MG63 (cell line): Measurements from ENCODE around the gene MEIOSIN. TPM values are rescaled to one million over a fixed set of nuclear protein-coding genes. Genes with fewer than 3 reads are reported as not detected.

Experiments used
- DNase-seq: peaks from one replicate; pipeline ENCODE4 v3.0.0-alpha.2; 2020
- H3K27me3 ChIP-seq: fragments of 250-450 bp; sonication (Bioruptor Pico); 2 replicates; pipeline ENCODE4 v1.5.1; 2020; ENCODE audit warnings: mild to moderate bottlenecking, moderate library complexity
- H3K36me3 ChIP-seq: fragments of 250-450 bp; sonication (Bioruptor Pico); 2 replicates; pipeline ENCODE4 v1.5.1; 2020; ENCODE audit warnings: mild to moderate bottlenecking, moderate library complexity
- H3K4me3 ChIP-seq: fragments of 250-450 bp; sonication (Bioruptor Pico); 2 replicates; pipeline ENCODE4 v1.5.1; 2020; ENCODE audit warnings: mild to moderate bottlenecking, moderate library complexity
- H3K9me3 ChIP-seq: fragments of 250-450 bp; sonication (Bioruptor Pico); 2 replicates; pipeline ENCODE4 v1.5.1; 2020; ENCODE audit warnings: mild to moderate bottlenecking, moderate library complexity
- total RNA-seq: library from RNA; depleted of rRNA; stranded (reverse); fragments of >200 nt; shearing (Covaris generic); gene quantifications from 2 replicates; pipeline ENCODE4 v1.2.3, GENCODE V29; 2014; ENCODE audit warnings: low replicate concordance

Gene MEIOSIN
- total RNA-seq, 1 experiment from 2014 or later, result 0.99 TPM

GRCh38 chr19:45768984-45769782, 35.9 kb downstream of the MEIOSIN start, which contains the start of gene SIX5:
TSS of gene SIX5 (minus strand) at chr19:45769252. CDS start at chr19:45768844, 408 bp downstream.
- Histone ChIP-seq H3K27me3 (no peaks in the 10 kb centered on the region), H3K4me3 (peak within 1 kb of the TSS; percentile 78), H3K9me3 (no peaks in the 10 kb centered on the region), H3K36me3 (peaks cover 50% of the 10 kb centered on the region)
- peak; percentile 98 for DNase-seq

- peak overlapping the region; percentile 78 for H3K4me3 ChIP-seq
- DNase-seq, result peak; percentile 52
- H3K36me3 ChIP-seq, result peaks cover 56% of the 10 kb centered on the region
- no peaks in the 10 kb centered on the region for H3K9me3 ChIP-seq
- no peaks in the 10 kb centered on the region for H3K27me3 ChIP-seq
Measured at GRCh38 chr19:45769821-45770191, 36.6 kb downstream of the MEIOSIN start.

- peak overlapping the region; percentile 78 for H3K4me3 ChIP-seq
- no peaks in the 10 kb centered on the region for H3K9me3 ChIP-seq
- DNase-seq, result peak; percentile 89
- no peaks in the 10 kb centered on the region for H3K27me3 ChIP-seq
- H3K36me3 ChIP-seq, result peaks cover 57% of the 10 kb centered on the region
Measured at GRCh38 chr19:45770192-45771101, 37.2 kb downstream of the MEIOSIN start.

GRCh38 chr19:45771311-45771933, 38.2 kb downstream of the MEIOSIN start:
- Histone ChIP-seq H3K9me3 (no peaks in the 10 kb centered on the region), H3K27me3 (no peaks in the 10 kb centered on the region), H3K4me3 (no peak overlapping the region), H3K36me3 (peaks cover 51% of the 10 kb centered on the region)
- DNase-seq, result no peak

GRCh38 chr19:45772130-45772840, 39.0 kb downstream of the MEIOSIN start:
- Histone ChIP-seq H3K4me3 (no peak overlapping the region), H3K9me3 (no peaks in the 10 kb centered on the region), H3K27me3 (no peaks in the 10 kb centered on the region), H3K36me3 (peaks cover 56% of the 10 kb centered on the region)
- DNase-seq, result no peak

- no peak for DNase-seq
- Histone ChIP-seq H3K27me3 (no peaks in the 10 kb centered on the region), H3K36me3 (peaks cover 63% of the 10 kb centered on the region), H3K9me3 (no peaks in the 10 kb centered on the region), H3K4me3 (no peak overlapping the region)
Measured at GRCh38 chr19:45772912-45773311, 39.7 kb downstream of the MEIOSIN start.

- no peaks in the 10 kb centered on the region for H3K9me3 ChIP-seq
- H3K36me3 ChIP-seq, result peaks cover 67% of the 10 kb centered on the region
- H3K4me3 ChIP-seq, result no peak overlapping the region
- no peaks in the 10 kb centered on the region for H3K27me3 ChIP-seq
- DNase-seq, result no peak
Measured at GRCh38 chr19:45773384-45773783, 40.1 kb downstream of the MEIOSIN start.

- no peak for DNase-seq
- H3K27me3 ChIP-seq, result no peaks in the 10 kb centered on the region
- H3K4me3 ChIP-seq, result no peak overlapping the region
- H3K9me3 ChIP-seq, result no peaks in the 10 kb centered on the region
- peaks cover 75% of the 10 kb centered on the region for H3K36me3 ChIP-seq
Measured at GRCh38 chr19:45774765-45775164, 41.5 kb downstream of the MEIOSIN start.

GRCh38 chr19:45777395-45777961, 44.2 kb downstream of the MEIOSIN start:
- peaks cover 66% of the 10 kb centered on the region for H3K36me3 ChIP-seq
- no peaks in the 10 kb centered on the region for H3K9me3 ChIP-seq
- DNase-seq, result no peak
- no peaks in the 10 kb centered on the region for H3K27me3 ChIP-seq
- no peak overlapping the region for H3K4me3 ChIP-seq

GRCh38 chr19:45778010-45778661, 44.9 kb downstream of the MEIOSIN start:
- Histone ChIP-seq H3K36me3 (peaks cover 60% of the 10 kb centered on the region), H3K9me3 (no peaks in the 10 kb centered on the region), H3K27me3 (no peaks in the 10 kb centered on the region), H3K4me3 (no peak overlapping the region)
- DNase-seq, result no peak

- H3K9me3 ChIP-seq, result no peaks in the 10 kb centered on the region
- peaks cover 62% of the 10 kb centered on the region for H3K36me3 ChIP-seq
- no peak overlapping the region for H3K4me3 ChIP-seq
- DNase-seq, result peak; percentile 47
- no peaks in the 10 kb centered on the region for H3K27me3 ChIP-seq
Measured at GRCh38 chr19:45779231-45780145, 46.2 kb downstream of the MEIOSIN start.

- Histone ChIP-seq H3K27me3 (no peaks in the 10 kb centered on the region), H3K4me3 (no peak overlapping the region), H3K36me3 (peaks cover 62% of the 10 kb centered on the region), H3K9me3 (no peaks in the 10 kb centered on the region)
- DNase-seq, result no peak
Measured at GRCh38 chr19:45780146-45780447, 46.9 kb downstream of the MEIOSIN start.

GRCh38 chr19:45780448-45781213, 47.4 kb downstream of the MEIOSIN start:
- H3K9me3 ChIP-seq, result no peaks in the 10 kb centered on the region
- H3K27me3 ChIP-seq, result no peaks in the 10 kb centered on the region
- H3K36me3 ChIP-seq, result peaks cover 67% of the 10 kb centered on the region
- H3K4me3 ChIP-seq, result peak overlapping the region; percentile 33; the same call in 1 of the 2 replicates
- no peak for DNase-seq
